ENCODE results near the gene SNAPC2. TPM values are rescaled to one million over a fixed set of nuclear protein-coding genes. Genes with fewer than 3 reads are reported as not detected.
"Not testable (repeated sequence)": the region's sequence is repeated elsewhere in the genome, so short reads cannot be mapped to it uniquely, and the experiment has no call there.

Gene SNAPC2
- total RNA-seq, 2 experiments from 2014 or later = 9.9 to 10.9 TPM

- Histone ChIP-seq H3K9me3 (ENCODE audit: control insufficient read depth in 1 of 2, insufficient read depth in 1 of 2, low read length in 2 of 2) (peaks cover 0 to 4% of the 10 kb centered on the region in 2 experiments), H3K27me3 (ENCODE audit: control insufficient read depth in 1 of 2, insufficient read depth in 2 of 2, low read length in 2 of 2) (peaks cover 18 to 19% of the 10 kb centered on the region in 2 experiments), H3K27ac (ENCODE audit: low read depth in 1 of 2, low read length in 2 of 2) (no peak overlapping the region), H3K4me3 (ENCODE audit: low read length) (no peak overlapping the region), H3K36me3 (ENCODE audit: insufficient read depth, low read length) (no peaks in the 10 kb centered on the region), H3K4me1 (ENCODE audit: insufficient read depth, low read length) (peaks cover 9% of the 10 kb centered on the region)
- Mint-ChIP-seq H3K27ac (no peak overlapping the region), H3K4me3 (no peak overlapping the region), H3K9me3 (no peaks in the 10 kb centered on the region), H3K4me1 (ENCODE audit: low read depth) (no peaks in the 10 kb centered on the region), H3K36me3 (ENCODE audit: low read depth) (no peaks in the 10 kb centered on the region), H3K27me3 (peaks cover 15% of the 10 kb centered on the region)
- intact Hi-C loops (cut with DNase I, micrococcal nuclease) = no loop called here
- CTCF ChIA-PET = interaction anchor here (0.6 kb wide), 1 partner anchor 27 kb away, joined by 3 read pairs; no protein-coding TSS in a partner anchor
- ATAC-seq (ENCODE audit: poor library complexity) (no peak), DNase-seq (no peak)
- no peak for TF ChIP-seq CTCF (IDR thresholded peaks at IDR 0.05)
- POLR2A ChIA-PET = no interaction called here
Measured at GRCh38 chr19:7888826-7889217, 31.3 kb upstream of the SNAPC2 start.

- H3K27me3 ChIP-seq (ENCODE audit: control insufficient read depth in 1 of 2, insufficient read depth in 2 of 2, low read length in 2 of 2) = peaks cover 16 to 20% of the 10 kb centered on the region in 2 experiments
- ATAC-seq (ENCODE audit: poor library complexity); H3K4me3 ChIP-seq (ENCODE audit: low read length); H3K4me1 Mint-ChIP-seq (ENCODE audit: low read depth); H3K9me3 ChIP-seq (ENCODE audit: control insufficient read depth in 1 of 2, insufficient read depth in 1 of 2, low read length in 2 of 2); H3K36me3 ChIP-seq (ENCODE audit: insufficient read depth, low read length); intact Hi-C loops (cut with DNase I, micrococcal nuclease); H3K27ac ChIP-seq (ENCODE audit: low read depth in 1 of 2, low read length in 2 of 2); H3K27ac Mint-ChIP-seq; H3K36me3 Mint-ChIP-seq (ENCODE audit: low read depth); CTCF ChIA-PET; H3K4me3 Mint-ChIP-seq; H3K9me3 Mint-ChIP-seq; DNase-seq; H3K4me1 ChIP-seq (ENCODE audit: insufficient read depth, low read length); POLR2A ChIA-PET: not testable (repeated sequence)
- H3K27me3 Mint-ChIP-seq = peaks cover 18% of the 10 kb centered on the region
Measured at GRCh38 chr19:7893362-7894101, 26.6 kb upstream of the SNAPC2 start.

- ChIA-PET CTCF (no interaction called here), POLR2A (no interaction called here)
- H3K27ac ChIP-seq (ENCODE audit: low read depth in 1 of 2, low read length in 2 of 2) = no peak overlapping the region
- no peak for TF ChIP-seq CTCF (IDR thresholded peaks at IDR 0.05)
- H3K4me1 ChIP-seq (ENCODE audit: insufficient read depth, low read length) = no peaks in the 10 kb centered on the region
- no peaks in the 10 kb centered on the region for H3K36me3 ChIP-seq (ENCODE audit: insufficient read depth, low read length)
- H3K4me1 Mint-ChIP-seq (ENCODE audit: low read depth) = no peaks in the 10 kb centered on the region
- peaks cover 12 to 13% of the 10 kb centered on the region in 2 experiments for H3K27me3 ChIP-seq (ENCODE audit: control insufficient read depth in 1 of 2, insufficient read depth in 2 of 2, low read length in 2 of 2)
- H3K27me3 Mint-ChIP-seq = peaks cover 12% of the 10 kb centered on the region
- H3K4me3 Mint-ChIP-seq = no peak overlapping the region
- H3K4me3 ChIP-seq (ENCODE audit: low read length) = no peak overlapping the region
- DNase-seq (no peak), ATAC-seq (ENCODE audit: poor library complexity) (no peak)
- no peaks in the 10 kb centered on the region for H3K36me3 Mint-ChIP-seq (ENCODE audit: low read depth)
- H3K9me3 ChIP-seq (ENCODE audit: control insufficient read depth in 1 of 2, insufficient read depth in 1 of 2, low read length in 2 of 2) = peaks cover 0 to 5% of the 10 kb centered on the region in 2 experiments
- no peaks in the 10 kb centered on the region for H3K9me3 Mint-ChIP-seq
- intact Hi-C loops (cut with DNase I, micrococcal nuclease) = no loop called here
- H3K27ac Mint-ChIP-seq = no peak overlapping the region
Measured at GRCh38 chr19:7894612-7895309, 25.4 kb upstream of the SNAPC2 start.
